ENCODE data around the gene DPT.
A peak's percentile ranks its signal among the peaks of the same experiment; 100 is the strongest.

Gene DPT

GRCh38 chr1:168734946-168735345, 5.9 kb upstream of the DPT start:
- no peak for DNase-seq

DNA sequence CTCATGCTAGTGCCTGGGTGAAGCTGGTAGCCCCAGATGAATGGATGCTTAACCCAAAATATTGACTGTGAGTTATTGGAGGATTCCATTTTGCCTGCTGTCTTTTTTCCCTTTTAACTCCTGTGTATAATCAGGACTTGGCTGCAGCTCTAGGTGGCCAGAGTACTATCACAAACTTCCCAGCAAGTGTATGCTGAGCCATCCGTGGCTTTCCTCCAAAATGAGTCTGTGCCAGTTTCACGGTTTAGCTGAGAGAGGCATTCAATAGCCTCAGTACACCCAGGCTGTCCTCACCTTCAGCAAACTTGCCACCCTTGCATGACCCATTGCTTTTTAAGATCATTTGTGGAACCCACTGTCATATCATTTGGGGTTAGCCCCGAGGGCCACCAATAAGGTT, 5.3 kb upstream of the DPT start:
- no peak for DNase-seq

DNA sequence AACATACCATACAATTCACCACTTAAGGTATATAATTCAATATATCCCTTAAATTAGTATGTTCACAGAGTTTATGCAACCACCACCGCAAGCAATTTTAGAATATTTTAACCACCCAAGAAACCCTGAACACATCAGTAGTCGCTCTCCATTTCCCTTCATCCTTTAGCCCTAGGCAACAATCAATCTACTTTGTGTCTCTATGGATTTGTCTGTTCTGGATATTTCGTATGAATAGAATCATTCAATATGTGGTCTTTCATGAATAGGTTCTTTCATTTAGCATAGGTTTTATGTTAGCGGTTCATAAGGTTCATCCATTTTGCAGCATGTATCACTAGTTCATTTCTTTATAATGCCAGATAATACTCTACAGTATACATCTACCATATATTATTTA, 4.2 kb upstream of the DPT start:
- no peak for DNase-seq

- no peak for DNase-seq
These were observed 3.7 kb upstream of the DPT start for GRCh38 chr1:168732736-168733135.

GRCh38 chr1:168731244-168731953, 2.4 kb upstream of the DPT start:
- DNase-seq = no peak

DNA sequence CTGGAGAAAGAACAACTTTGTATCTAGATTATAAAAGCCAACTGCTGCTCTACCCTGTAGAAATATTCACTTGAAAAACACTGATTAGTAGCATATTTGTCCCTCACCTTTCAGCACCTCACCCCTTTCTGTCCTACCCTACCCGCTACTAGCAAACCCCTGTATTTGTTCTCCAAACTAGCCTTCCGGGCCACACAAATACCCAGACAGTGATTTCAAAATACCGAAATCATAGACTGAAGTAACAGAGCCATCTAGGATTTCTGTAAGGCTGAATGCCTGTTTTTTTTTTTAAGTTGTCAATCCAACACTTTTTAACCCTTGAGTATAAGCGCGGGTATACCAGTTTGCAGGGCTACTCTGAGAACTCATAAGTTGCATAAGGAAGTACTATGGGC, 398 bp upstream of the DPT start:
- DNase-seq = no peak

DNA sequence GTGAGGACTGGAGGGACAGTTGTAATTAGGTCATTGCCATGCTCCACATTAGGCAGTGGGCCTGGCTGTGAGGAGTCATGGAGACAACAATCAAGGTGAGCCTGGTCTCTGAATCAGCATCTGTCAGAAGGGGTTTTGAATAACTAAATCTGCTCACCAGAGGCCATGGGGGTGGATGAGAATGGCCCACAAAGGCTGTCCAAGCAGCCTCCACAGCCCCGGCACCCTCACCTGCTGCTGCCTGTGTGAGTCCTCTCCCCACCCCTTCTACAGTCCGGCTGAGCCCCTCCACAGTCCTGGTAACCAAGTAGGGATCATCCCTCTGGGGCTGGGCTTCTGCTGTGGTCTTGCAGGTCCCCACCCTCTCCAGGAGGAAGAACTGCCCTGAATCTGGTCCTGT, 2.3 kb downstream of the DPT start:
- no peak for DNase-seq

- DNase-seq = peak; percentile 11
These were observed 2.7 kb downstream of the DPT start for GRCh38 chr1:168726281-168726680.

DNA sequence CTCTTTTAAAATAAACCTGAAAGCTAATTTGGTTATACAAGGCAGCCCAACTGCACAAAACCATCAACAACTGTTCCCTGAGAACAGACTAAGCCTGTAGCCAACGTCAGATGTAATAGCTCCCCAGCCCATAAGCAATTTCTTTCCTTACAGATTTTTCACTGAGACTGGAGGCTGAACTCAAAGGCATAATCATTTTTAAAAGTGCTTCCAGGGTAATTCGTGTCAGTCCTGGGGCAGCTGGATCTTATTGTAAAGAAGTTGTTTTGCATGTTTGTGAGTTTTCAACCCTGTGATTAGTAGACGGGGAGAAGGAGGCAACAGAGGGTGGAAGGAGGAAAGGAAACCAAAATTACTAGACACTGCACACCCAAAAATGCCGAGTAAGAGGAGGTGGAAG, 3.2 kb downstream of the DPT start:
- no peak for DNase-seq

- no peak for DNase-seq
These were observed 3.9 kb downstream of the DPT start for GRCh38 chr1:168725060-168725459.

GRCh38 chr1:168723000-168723399, 6.0 kb downstream of the DPT start:
- no peak for DNase-seq

DNA sequence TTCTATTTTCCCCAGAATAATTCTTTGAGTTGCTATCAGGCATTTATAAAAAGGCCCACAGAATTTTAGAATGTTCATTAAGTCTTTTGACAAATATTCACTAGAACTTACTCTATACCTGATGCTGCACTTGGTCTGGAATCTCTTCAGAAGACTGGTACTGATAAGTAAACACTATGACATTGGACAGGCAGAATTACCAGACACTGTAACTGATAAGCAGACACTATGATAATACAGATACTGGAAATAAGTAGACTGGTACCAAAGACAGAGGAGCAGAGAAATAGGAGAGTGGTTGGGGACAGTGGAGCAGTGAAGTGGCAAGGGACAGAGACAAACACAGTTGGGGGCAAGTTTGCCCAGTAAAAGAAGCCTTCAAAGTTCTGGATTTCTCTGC, 8.2 kb downstream of the DPT start:
- no peak for DNase-seq

- peak; percentile 27 for DNase-seq
These were observed 9.5 kb downstream of the DPT start for GRCh38 chr1:168719306-168720111.

GRCh38 chr1:168717906-168718891, 10.8 kb downstream of the DPT start:
- no peak for DNase-seq

DNA sequence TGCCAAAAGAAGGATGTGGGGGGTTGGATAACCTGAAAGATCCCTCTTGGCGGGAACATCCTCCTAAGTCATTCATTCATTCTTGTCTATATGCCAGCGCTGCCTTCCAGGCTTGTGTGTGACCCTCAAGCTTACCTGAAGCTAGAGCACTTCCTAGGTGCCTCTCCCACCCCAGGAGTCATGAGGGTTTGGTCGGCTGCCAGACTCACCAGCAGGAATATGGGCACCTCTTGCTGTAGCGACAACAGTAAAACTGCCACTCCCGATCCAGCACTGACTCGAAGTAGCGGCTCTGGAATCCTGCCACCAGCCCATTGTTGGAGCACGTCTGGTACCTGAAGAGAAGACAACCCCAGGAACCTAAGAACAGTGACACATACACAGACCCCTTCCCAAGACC, 15.0 kb downstream of the DPT start:
- DNase-seq = no peak

DNA sequence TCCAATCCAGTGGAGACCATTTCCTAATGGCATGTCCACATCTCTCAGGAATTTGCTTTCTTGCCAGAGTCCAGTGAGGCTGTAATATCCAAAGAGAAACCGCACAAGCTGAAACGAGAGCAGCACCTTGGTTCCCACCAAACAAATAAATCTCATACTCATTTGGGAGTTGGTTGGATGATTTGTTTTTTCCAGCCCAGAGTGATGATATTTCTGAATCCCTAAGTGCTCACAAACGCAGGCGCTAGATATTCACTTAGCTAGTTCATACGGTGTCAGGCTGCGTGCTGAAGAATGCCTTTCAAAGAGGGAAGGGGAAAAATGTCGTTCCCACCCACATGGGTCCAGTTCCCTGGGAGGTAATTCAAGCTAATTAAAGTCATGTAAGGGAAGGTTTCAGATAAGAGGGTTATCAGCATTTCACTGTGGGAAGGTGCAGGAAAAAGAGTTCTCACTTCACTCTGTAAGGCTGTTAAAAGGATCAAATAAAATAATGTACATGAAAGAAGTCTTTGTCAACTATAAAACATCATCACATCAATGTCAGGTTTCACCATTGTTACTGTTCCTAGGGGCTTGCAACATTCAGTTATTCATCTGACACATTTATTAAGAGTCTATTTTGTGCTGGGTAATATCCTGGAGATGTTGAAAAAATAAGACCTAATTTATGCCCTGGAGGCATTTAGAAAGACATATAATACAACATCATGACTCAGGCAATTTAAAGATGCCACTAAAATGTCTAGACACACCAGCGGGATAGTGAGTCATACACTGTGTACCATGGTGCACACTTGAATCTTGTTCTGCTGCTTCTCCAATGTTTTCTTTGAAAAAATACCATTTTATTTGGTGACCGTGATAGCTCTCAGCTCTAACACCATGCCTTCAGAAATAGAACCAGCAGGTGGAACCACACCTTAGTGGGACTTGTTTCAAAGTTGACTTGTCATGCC, 19.3 kb downstream of the DPT start:
- DNase-seq = peak; percentile 98

DNA sequence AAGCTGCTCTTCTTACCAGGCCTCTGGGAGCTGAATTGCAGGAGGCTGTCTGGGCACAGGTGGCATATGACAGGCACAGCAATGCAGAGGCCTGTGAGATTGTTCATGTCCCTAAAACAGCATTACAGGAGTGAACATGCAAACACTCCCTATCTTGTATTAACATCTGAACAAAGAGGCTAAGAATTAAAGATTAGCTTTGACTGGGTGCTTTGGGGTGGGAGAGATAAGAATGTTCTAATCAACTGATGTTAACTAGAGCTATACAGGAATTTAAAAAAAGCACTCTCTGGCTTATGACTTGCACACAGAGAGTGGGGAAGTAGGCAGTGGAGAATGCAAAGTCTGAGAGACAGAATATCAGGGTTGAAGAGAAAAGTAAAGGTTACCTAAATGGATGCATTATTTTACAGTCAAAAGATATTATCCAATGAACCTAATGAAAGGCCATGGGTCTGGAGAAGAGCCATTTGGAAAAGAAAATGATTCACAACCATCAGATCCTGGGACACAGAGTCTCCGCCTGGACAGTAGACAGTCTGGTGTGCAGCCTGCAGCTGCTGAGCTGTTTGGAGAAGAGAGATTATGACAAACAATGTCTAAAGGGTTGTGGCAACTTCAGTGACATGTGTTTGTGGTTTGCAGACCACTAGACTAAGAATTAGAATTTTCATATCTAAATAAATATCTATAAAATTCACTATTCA, 20.2 kb downstream of the DPT start:
- no peak for DNase-seq

DNA sequence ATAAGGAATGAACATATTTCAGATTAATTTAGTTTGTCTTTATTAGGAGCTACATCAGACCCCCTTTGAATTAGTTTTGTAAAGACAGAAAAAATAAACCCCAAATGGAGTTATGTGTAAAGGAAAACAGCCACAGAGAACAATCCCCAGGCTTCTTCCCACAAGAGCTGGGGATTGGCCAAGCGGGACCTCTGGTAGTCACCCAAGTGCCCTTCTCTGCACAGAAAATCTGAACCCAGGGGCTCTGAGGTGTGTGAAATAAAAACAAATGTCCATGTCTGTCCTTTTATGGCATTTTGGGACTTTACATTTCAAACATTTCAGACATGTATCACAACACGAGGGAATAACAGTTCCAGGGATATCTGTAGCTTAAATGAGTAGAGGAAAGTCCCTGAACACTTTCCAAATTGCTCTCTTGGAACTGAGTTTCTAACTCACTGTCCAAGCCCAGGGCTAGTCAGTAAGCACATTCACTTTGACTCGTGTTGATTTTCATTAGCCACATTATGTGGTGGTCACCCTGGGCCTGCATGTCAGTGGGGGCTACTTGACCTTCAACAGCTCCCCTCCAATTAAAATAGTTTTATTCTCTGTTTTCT, 22.5 kb downstream of the DPT start:
- peak; percentile 17 for DNase-seq

- no peak for DNase-seq
These were observed 28.3 kb downstream of the DPT start for GRCh38 chr1:168700575-168701268.

DNA sequence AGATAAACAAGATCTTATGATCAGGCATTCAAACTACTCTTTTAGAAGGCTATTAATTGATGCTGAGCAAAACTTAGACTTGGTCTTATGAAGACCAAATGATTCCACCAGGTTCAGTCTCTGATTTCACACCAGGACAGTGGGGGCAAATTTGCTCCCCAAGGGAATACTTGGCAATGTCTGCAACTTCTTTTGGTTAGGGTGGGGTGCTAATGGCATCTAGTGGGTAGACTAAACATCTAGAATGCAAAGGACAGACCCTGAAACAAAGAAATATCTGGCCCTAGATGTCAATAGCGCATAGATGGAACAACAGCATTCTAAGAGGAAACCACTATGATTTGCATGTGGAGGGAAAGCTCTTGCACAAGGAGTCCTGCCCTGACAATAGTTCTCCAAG, 30.6 kb downstream of the DPT start:
- no peak for DNase-seq
